ENCODE data around the gene CACNA1D.

The CACNA1D gene

GRCh38 chr3:53536282-53536681 lies 41.9 kb downstream of the CACNA1D start:
- TF ChIP-seq CTCF (IDR thresholded peaks at IDR 0.05; ENCODE audit: insufficient read depth, missing control alignments): no peak
- no peak for FAIRE-seq
- no peak for DNase-seq (ENCODE audit: insufficient read length, low spot score)

GRCh38 chr3:53544357-53544756 lies 49.9 kb downstream of the CACNA1D start:
- no peak for FAIRE-seq
- TF ChIP-seq CTCF (IDR thresholded peaks at IDR 0.05; ENCODE audit: insufficient read depth, missing control alignments): no peak

GRCh38 chr3:53545310-53545995 lies 51.0 kb downstream of the CACNA1D start:
- no peak for TF ChIP-seq CTCF (IDR thresholded peaks at IDR 0.05; ENCODE audit: insufficient read depth, missing control alignments)
- DNase-seq (ENCODE audit: insufficient read length, low spot score) (no peak), FAIRE-seq (no peak)

More at GRCh38 chr3:53544357-53544756, 49.9 kb downstream of the CACNA1D start:
- no peak for DNase-seq (ENCODE audit: insufficient read length, low spot score)

GRCh38 chr3:53545996-53546359 lies 51.6 kb downstream of the CACNA1D start:
- TF ChIP-seq CTCF (IDR thresholded peaks at IDR 0.05; ENCODE audit: insufficient read depth, missing control alignments): no peak
- DNase-seq (ENCODE audit: insufficient read length, low spot score) (no peak), FAIRE-seq (no peak)

- FAIRE-seq (no peak), DNase-seq (ENCODE audit: insufficient read length, low spot score) (no peak)
Measured at GRCh38 chr3:53547327-53547726, 52.9 kb downstream of the CACNA1D start.

GRCh38 chr3:53550005-53550620 lies 55.7 kb downstream of the CACNA1D start:
- DNase-seq (ENCODE audit: insufficient read length, low spot score) (no peak), FAIRE-seq (no peak)
- no peak for TF ChIP-seq CTCF (IDR thresholded peaks at IDR 0.05; ENCODE audit: insufficient read depth, missing control alignments)

More at GRCh38 chr3:53547327-53547726, 52.9 kb downstream of the CACNA1D start:
- TF ChIP-seq CTCF (IDR thresholded peaks at IDR 0.05; ENCODE audit: insufficient read depth, missing control alignments): no peak

GRCh38 chr3:53551324-53551723 lies 56.9 kb downstream of the CACNA1D start:
- DNase-seq (ENCODE audit: insufficient read length, low spot score): no peak
- TF ChIP-seq CTCF (IDR thresholded peaks at IDR 0.05; ENCODE audit: insufficient read depth, missing control alignments): no peak
- FAIRE-seq: no peak

Measured in D721Med (cell line).